GM12878 (cell line): ENCODE measurements around the gene CEACAM5. TPM values are rescaled to one million over a fixed set of nuclear protein-coding genes. Genes with fewer than 3 reads are reported as not detected.
A peak's percentile ranks its signal among the peaks of the same experiment; 100 is the strongest.

Source experiments
- ATAC-seq: fragments of 200-7000 bp; cut with Tn5 transposase; 3 replicates; pipeline ENCODE4 v1.9.1; 2020; ENCODE audit warnings: mild to moderate bottlenecking, moderate library complexity
- BruUV-seq: library from RNA; stranded (reverse); fragments of 400-500 nt; replicated peaks from 2 replicates; lab custom pipeline; 2021; lab: Mats Ljungman, UMichigan
- CTCF ChIA-PET: fragments of 300-600 bp; sonication (Branson Sonifier 250); formaldehyde crosslinking; extraction: SDS; loops from one replicate; lab custom pipeline; 2021; ENCODE audit warnings: inconsistent platforms; lab: Yijun Ruan, JAX
- POLR2A ChIA-PET: fragments of 350-600 bp; formaldehyde crosslinking; extraction: SDS; loops from one replicate; lab custom pipeline; 2021; ENCODE audit warnings: inconsistent platforms; lab: Charles Lee
- RAD21 ChIA-PET: fragments of 300-600 bp; sonication (Branson Sonifier 250); formaldehyde crosslinking; loops from one replicate; lab custom pipeline; 2023; ENCODE audit warnings: antibody characterized with exemption; ENCODE audit not compliant: unreplicated experiment; lab: Charles Lee
- SMC1A ChIA-PET: fragments of 300-600 bp; sonication (Branson Sonifier 250); formaldehyde crosslinking; loops from one replicate; lab custom pipeline; 2023; ENCODE audit not compliant: unreplicated experiment, uncharacterized antibody; lab: Charles Lee
- DNase-seq: peaks from one replicate; pipeline ENCODE4 v3.0.0-alpha.2; 2011; ENCODE audit warnings: low read depth, low spot score
- FAIRE-seq: peaks from 3 replicates; lab custom pipeline; 2011; peaks lifted over from hg19 to GRCh38; lab: Jason Lieb, UNC
- H2AFZ ChIP-seq: 2 replicates; pipeline ENCODE4 v1.6.0; 2011; ENCODE audit warnings: low read depth, low read length, control low read depth; ENCODE audit not compliant: control insufficient read depth
- H3K27ac ChIP-seq: 2 replicates; pipeline ENCODE4 v1.5.1; 2011; ENCODE audit warnings: control low read depth; ENCODE audit not compliant: control insufficient read depth, insufficient read depth
- H3K27me3 ChIP-seq, 2 experiments: replicated peaks in 1 of 2; 2 replicates each; pipeline versions ENCODE4 v1.6.0 to v1.6.1; 2011; ENCODE audit warnings: low read length in 1 of 2; ENCODE audit not compliant: control insufficient read depth in 2 of 2, insufficient read depth in 2 of 2
- H3K36me3 ChIP-seq, 2 experiments: 2 replicates each; pipeline ENCODE4 v1.5.1; 2011; ENCODE audit warnings: low read length in 1 of 2; ENCODE audit not compliant: control insufficient read depth in 2 of 2, insufficient read depth in 2 of 2
- H3K4me1 ChIP-seq: 2 replicates; pipeline ENCODE4 v1.6.1; 2011; ENCODE audit warnings: mild to moderate bottlenecking, low read length, moderate library complexity, mixed read lengths; ENCODE audit not compliant: control insufficient read depth, insufficient read depth
- H3K4me2 ChIP-seq: 2 replicates; pipeline ENCODE4 v1.6.0; 2011; ENCODE audit warnings: control low read depth; ENCODE audit not compliant: control insufficient read depth, insufficient read depth
- H3K4me3 ChIP-seq: fragments of 200-600 bp; sonication (generic); 2 replicates; pipeline ENCODE4 v1.5.1; 2016
- H3K79me2 ChIP-seq: 2 replicates; pipeline ENCODE4 v1.6.0; 2011; ENCODE audit warnings: low read length; ENCODE audit not compliant: control insufficient read depth, insufficient read depth
- H3K9ac ChIP-seq: 2 replicates; pipeline ENCODE4 v1.8.0; 2011; ENCODE audit warnings: low read length, control low read depth, mixed read lengths; ENCODE audit not compliant: control insufficient read depth, insufficient read depth
- H3K9me3 ChIP-seq: replicated peaks from 3 replicates; pipeline ENCODE4 v1.5.1; 2011; ENCODE audit warnings: mild to moderate bottlenecking, low read length; ENCODE audit not compliant: control insufficient read depth, insufficient read depth
- H4K20me1 ChIP-seq: 2 replicates; pipeline ENCODE4 v1.6.0; 2011; ENCODE audit not compliant: control insufficient read depth, insufficient read depth
- NBN ChIP-seq: fragments of 450-650 bp; IDR thresholded peaks from 2 replicates; pipeline ENCODE4 v1.6.1; 2016
- RB1 ChIP-seq: fragments of 450-650 bp; formaldehyde crosslinking; IDR thresholded peaks from 2 replicates; pipeline ENCODE4 v1.6.1; 2017; ENCODE audit warnings: mild to moderate bottlenecking, borderline replicate concordance
- WGBS: methylation state at CpG from one replicate; pipeline ENCODE4 v1.1.6; 2016; ENCODE audit warnings: low lambda C conversion rate; ENCODE audit not compliant: insufficient replicate concordance, insufficient coverage; ENCODE audit errors: missing lambda C conversion rate; 5-methylcytosine and 5-hydroxymethylcytosine counted together
- in situ Hi-C: fragments of 300-500 bp; cut with MboI; formaldehyde crosslinking; loops from 9 replicates; pipeline ENCODE4 v1.14.3; 2018; ENCODE audit warnings: mixed read lengths
- intact Hi-C: fragments of 100-400 bp; cut with micrococcal nuclease; formaldehyde crosslinking; loops from one replicate; pipeline ENCODE4 v1.14.2; 2022; ENCODE audit not compliant: unreplicated experiment
- polyA plus RNA-seq, 11 experiments: library from polyadenylated mRNA; depleted of rRNA in 4 of 11; unstranded in 6 of 11; stranded (reverse) in 5 of 11; fragments of >200 nt; fragmentation: Nextera tagmentation in 4 of 11; fragmentation: Illumina TruSeq in 1 of 11; extraction: Ambion mirVana in 4 of 11; extraction: Trizol in 1 of 11; gene quantifications; 1 replicate in 1 of 11; 2 replicates in 10 of 11; pipeline versions ENCODE4 v1.2.1 to v1.2.3, GENCODE V29; 2011 to 2016; ENCODE audit warnings: inconsistent platforms in 2 of 11, missing spikeins in 2 of 11, low read depth in 1 of 11
- total RNA-seq, 4 experiments: library from RNA; depleted of rRNA in 3 of 4; stranded (reverse); fragments of >200 nt in 3 of 4; fragmentation: Illumina TruSeq in 1 of 4; extraction: Trizol in 1 of 4; gene quantifications; 2 replicates each; pipeline versions ENCODE4 v1.2.1 to v1.2.3, GENCODE V29; 2013 to 2021
- TF ChIP-seq, protein P1 (sequence below): fragments of 450-650 bp; IDR thresholded peaks from 2 replicates; pipeline ENCODE4 v1.6.1; 2017; ENCODE audit warnings: mild to moderate bottlenecking, low read depth, inconsistent platforms; ENCODE audit not compliant: poor library complexity, severe bottlenecking
- TF ChIP-seq, protein P2 (sequence below): IDR thresholded peaks from 2 replicates; pipeline ENCODE4 v1.6.1; 2012; ENCODE audit warnings: low read depth, low read length, improper control_type of control experiment
- TF ChIP-seq, protein P3 (sequence below): IDR thresholded peaks from 2 replicates; pipeline ENCODE4 v1.6.1; 2012; ENCODE audit warnings: mild to moderate bottlenecking, low read depth, low read length
- TF ChIP-seq, protein P4 (sequence below): fragments of 450-650 bp; IDR thresholded peaks from 2 replicates; pipeline ENCODE4 v1.6.1; 2017; ENCODE audit warnings: mild to moderate bottlenecking, moderate library complexity

Gene CEACAM5
- total and polyA plus RNA-seq, 10 of the 15 experiments (the other 5 are each of a cell fraction or from before 2014, with no cell fraction given), result 0.38 TPM; not detected in 9

DNA sequence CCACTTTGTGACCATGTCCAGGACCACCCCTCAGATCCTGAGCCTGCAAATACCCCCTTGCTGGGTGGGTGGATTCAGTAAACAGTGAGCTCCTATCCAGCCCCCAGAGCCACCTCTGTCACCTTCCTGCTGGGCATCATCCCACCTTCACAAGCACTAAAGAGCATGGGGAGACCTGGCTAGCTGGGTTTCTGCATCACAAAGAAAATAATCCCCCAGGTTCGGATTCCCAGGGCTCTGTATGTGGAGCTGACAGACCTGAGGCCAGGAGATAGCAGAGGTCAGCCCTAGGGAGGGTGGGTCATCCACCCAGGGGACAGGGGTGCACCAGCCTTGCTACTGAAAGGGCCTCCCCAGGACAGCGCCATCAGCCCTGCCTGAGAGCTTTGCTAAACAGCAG lies 12.7 kb upstream of the CEACAM5 start (continued):
- TF ChIP-seq, protein P1, sequence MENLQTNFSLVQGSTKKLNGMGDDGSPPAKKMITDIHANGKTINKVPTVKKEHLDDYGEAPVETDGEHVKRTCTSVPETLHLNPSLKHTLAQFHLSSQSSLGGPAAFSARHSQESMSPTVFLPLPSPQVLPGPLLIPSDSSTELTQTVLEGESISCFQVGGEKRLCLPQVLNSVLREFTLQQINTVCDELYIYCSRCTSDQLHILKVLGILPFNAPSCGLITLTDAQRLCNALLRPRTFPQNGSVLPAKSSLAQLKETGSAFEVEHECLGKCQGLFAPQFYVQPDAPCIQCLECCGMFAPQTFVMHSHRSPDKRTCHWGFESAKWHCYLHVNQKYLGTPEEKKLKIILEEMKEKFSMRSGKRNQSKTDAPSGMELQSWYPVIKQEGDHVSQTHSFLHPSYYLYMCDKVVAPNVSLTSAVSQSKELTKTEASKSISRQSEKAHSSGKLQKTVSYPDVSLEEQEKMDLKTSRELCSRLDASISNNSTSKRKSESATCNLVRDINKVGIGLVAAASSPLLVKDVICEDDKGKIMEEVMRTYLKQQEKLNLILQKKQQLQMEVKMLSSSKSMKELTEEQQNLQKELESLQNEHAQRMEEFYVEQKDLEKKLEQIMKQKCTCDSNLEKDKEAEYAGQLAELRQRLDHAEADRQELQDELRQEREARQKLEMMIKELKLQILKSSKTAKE, result no peak

DNA sequence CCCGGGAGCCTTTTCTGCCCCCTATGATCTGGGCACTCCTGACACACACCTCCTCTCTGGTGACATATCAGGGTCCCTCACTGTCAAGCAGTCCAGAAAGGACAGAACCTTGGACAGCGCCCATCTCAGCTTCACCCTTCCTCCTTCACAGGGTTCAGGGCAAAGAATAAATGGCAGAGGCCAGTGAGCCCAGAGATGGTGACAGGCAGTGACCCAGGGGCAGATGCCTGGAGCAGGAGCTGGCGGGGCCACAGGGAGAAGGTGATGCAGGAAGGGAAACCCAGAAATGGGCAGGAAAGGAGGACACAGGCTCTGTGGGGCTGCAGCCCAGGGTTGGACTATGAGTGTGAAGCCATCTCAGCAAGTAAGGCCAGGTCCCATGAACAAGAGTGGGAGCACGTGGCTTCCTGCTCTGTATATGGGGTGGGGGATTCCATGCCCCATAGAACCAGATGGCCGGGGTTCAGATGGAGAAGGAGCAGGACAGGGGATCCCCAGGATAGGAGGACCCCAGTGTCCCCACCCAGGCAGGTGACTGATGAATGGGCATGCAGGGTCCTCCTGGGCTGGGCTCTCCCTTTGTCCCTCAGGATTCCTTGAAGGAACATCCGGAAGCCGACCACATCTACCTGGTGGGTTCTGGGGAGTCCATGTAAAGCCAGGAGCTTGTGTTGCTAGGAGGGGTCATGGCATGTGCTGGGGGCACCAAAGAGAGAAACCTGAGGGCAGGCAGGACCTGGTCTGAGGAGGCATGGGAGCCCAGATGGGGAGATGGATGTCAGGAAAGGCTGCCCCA lies 11.8 kb upstream of the CEACAM5 start:
- ChIA-PET SMC1A (no interaction called here), POLR2A (no interaction called here), CTCF (interaction anchor here (1.1 kb wide), 1 partner anchor 10 kb away, joined by 4 read pairs; no protein-coding TSS in a partner anchor), RAD21 (no interaction called here)
- Histone ChIP-seq H3K36me3 (no peaks in the 10 kb centered on the region), H3K4me3 (no peak overlapping the region), H3K27ac (no peak overlapping the region), H3K4me1 (no peaks in the 10 kb centered on the region), H3K9me3 (no peaks in the 10 kb centered on the region), H3K79me2 (no peaks in the 10 kb centered on the region), H3K9ac (no peak overlapping the region), H4K20me1 (no peaks in the 10 kb centered on the region), H3K4me2 (no peak overlapping the region), H2AFZ (no peak overlapping the region), H3K27me3 (peaks cover 0 to 2% of the 10 kb centered on the region in 2 experiments; a peak in 2 of 4 replicates)
- in situ Hi-C loops, result no loop called here
- no peak for FAIRE-seq
- 0% methylated on average over 7 of the region's 7 CpGs for WGBS
- no peak for DNase-seq
- intact Hi-C loops, result no loop called here
- ATAC-seq, result peak; percentile 38; the same call in 1 of the 3 replicates
- BruUV-seq, result no TSS peak
- TF ChIP-seq, protein P2, sequence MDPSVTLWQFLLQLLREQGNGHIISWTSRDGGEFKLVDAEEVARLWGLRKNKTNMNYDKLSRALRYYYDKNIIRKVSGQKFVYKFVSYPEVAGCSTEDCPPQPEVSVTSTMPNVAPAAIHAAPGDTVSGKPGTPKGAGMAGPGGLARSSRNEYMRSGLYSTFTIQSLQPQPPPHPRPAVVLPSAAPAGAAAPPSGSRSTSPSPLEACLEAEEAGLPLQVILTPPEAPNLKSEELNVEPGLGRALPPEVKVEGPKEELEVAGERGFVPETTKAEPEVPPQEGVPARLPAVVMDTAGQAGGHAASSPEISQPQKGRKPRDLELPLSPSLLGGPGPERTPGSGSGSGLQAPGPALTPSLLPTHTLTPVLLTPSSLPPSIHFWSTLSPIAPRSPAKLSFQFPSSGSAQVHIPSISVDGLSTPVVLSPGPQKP, result no peak
- TF ChIP-seq, protein P3, sequence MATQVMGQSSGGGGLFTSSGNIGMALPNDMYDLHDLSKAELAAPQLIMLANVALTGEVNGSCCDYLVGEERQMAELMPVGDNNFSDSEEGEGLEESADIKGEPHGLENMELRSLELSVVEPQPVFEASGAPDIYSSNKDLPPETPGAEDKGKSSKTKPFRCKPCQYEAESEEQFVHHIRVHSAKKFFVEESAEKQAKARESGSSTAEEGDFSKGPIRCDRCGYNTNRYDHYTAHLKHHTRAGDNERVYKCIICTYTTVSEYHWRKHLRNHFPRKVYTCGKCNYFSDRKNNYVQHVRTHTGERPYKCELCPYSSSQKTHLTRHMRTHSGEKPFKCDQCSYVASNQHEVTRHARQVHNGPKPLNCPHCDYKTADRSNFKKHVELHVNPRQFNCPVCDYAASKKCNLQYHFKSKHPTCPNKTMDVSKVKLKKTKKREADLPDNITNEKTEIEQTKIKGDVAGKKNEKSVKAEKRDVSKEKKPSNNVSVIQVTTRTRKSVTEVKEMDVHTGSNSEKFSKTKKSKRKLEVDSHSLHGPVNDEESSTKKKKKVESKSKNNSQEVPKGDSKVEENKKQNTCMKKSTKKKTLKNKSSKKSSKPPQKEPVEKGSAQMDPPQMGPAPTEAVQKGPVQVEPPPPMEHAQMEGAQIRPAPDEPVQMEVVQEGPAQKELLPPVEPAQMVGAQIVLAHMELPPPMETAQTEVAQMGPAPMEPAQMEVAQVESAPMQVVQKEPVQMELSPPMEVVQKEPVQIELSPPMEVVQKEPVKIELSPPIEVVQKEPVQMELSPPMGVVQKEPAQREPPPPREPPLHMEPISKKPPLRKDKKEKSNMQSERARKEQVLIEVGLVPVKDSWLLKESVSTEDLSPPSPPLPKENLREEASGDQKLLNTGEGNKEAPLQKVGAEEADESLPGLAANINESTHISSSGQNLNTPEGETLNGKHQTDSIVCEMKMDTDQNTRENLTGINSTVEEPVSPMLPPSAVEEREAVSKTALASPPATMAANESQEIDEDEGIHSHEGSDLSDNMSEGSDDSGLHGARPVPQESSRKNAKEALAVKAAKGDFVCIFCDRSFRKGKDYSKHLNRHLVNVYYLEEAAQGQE, result peak; percentile 87
- TF ChIP-seq NBN (no peak), RB1 (no peak)
- TF ChIP-seq, protein P4, sequence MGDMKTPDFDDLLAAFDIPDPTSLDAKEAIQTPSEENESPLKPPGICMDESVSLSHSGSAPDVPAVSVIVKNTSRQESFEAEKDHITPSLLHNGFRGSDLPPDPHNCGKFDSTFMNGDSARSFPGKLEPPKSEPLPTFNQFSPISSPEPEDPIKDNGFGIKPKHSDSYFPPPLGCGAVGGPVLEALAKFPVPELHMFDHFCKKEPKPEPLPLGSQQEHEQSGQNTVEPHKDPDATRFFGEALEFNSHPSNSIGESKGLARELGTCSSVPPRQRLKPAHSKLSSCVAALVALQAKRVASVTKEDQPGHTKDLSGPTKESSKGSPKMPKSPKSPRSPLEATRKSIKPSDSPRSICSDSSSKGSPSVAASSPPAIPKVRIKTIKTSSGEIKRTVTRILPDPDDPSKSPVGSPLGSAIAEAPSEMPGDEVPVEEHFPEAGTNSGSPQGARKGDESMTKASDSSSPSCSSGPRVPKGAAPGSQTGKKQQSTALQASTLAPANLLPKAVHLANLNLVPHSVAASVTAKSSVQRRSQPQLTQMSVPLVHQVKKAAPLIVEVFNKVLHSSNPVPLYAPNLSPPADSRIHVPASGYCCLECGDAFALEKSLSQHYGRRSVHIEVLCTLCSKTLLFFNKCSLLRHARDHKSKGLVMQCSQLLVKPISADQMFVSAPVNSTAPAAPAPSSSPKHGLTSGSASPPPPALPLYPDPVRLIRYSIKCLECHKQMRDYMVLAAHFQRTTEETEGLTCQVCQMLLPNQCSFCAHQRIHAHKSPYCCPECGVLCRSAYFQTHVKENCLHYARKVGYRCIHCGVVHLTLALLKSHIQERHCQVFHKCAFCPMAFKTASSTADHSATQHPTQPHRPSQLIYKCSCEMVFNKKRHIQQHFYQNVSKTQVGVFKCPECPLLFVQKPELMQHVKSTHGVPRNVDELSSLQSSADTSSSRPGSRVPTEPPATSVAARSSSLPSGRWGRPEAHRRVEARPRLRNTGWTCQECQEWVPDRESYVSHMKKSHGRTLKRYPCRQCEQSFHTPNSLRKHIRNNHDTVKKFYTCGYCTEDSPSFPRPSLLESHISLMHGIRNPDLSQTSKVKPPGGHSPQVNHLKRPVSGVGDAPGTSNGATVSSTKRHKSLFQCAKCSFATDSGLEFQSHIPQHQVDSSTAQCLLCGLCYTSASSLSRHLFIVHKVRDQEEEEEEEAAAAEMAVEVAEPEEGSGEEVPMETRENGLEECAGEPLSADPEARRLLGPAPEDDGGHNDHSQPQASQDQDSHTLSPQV, result no peak
- TF ChIP-seq, protein P1, result no peak
